ENCODE measurements around the gene MAP2. TPM values are rescaled to one million over a fixed set of nuclear protein-coding genes. Genes with fewer than 3 reads are reported as not detected.

The MAP2 gene
- total RNA-seq, 4 donors from 2014 or later: 73.8 to 211 (median 122) TPM

GRCh38 chr2:209682646-209683045 is 258.8 kb downstream of the MAP2 start:
- H3K27ac ChIP-seq: no peak overlapping the region
- 59 to 63% methylated on average over 4 of the region's 4 CpGs for WGBS, 2 donors
- TF ChIP-seq CTCF (IDR thresholded peaks at IDR 0.05) (no peak), POLR2A (IDR thresholded peaks at IDR 0.05) (no peak)
- no peak for DNase-seq
- H3K4me3 ChIP-seq (replicated peaks in 1 of 3): no peak overlapping the region
- intact Hi-C loops (cut with DNase I): no loop called here
- H3K36me3 ChIP-seq: no peaks in the 10 kb centered on the region
- H3K9me3 ChIP-seq: no peaks in the 10 kb centered on the region
- H3K4me1 ChIP-seq: no peaks in the 10 kb centered on the region
- no peaks in the 10 kb centered on the region for H3K27me3 ChIP-seq

GRCh38 chr2:209685340-209685739 is 261.5 kb downstream of the MAP2 start:
- DNase-seq: no peak
- intact Hi-C loops (cut with DNase I): no loop called here
- WGBS, 2 donors: 88% methylated on average over 1 of the region's 1 CpG
- H3K27ac ChIP-seq: no peak overlapping the region
- H3K9me3 ChIP-seq: no peaks in the 10 kb centered on the region
- no peaks in the 10 kb centered on the region for H3K36me3 ChIP-seq
- H3K27me3 ChIP-seq: no peaks in the 10 kb centered on the region
- H3K4me1 ChIP-seq: no peaks in the 10 kb centered on the region
- no peak overlapping the region for H3K4me3 ChIP-seq (replicated peaks in 1 of 3)
- TF ChIP-seq POLR2A (IDR thresholded peaks at IDR 0.05) (no peak), CTCF (IDR thresholded peaks at IDR 0.05) (no peak)

DNA sequence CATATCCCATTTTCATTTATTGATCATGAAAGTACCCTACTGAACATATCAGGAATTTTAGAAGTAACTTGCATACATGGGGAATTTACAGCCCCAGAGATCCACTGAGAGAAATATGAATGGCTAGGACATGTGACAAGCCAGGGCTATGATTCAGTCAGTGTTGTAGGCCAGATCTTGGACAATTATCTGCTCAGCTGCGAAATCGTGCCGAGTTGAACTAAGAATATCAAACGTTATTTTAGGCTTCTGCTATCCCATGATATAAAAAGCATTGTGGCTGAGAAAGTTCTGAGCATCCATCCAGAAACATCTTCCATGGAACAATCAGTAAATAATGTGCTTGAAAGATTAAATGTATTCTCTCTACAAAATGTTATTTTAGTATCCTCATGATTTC is 262.1 kb downstream of the MAP2 start:
- intact Hi-C loops (cut with DNase I): no loop called here
- WGBS, 2 donors: 71 to 73% methylated on average over 4 of the region's 4 CpGs
- Histone ChIP-seq H3K9me3 (no peaks in the 10 kb centered on the region), H3K4me1 (no peaks in the 10 kb centered on the region), H3K27ac (no peak overlapping the region), H3K36me3 (no peaks in the 10 kb centered on the region), H3K27me3 (no peaks in the 10 kb centered on the region), H3K4me3 (replicated peaks in 1 of 3) (no peak overlapping the region)
- no peak for DNase-seq
- TF ChIP-seq POLR2A (IDR thresholded peaks at IDR 0.05): no peak
- TF ChIP-seq CTCF (IDR thresholded peaks at IDR 0.05): no peak

DNA sequence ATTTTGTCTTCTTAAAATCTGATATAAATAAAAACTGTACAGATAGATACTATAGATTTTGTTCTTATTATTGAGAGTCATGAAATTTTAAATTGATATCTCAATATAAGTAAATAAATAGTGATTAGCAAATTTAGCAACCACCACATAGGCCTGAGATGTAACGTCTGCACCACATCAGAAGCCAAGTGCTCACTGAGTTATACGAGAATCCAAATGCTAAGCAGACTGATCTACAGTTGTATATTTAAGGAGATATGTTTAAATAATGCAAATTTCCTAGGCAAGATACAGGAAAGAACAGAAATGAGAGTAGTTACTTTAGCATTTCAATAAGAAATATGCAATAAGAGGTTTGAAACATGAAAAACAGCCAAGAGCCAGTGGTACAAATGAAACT is 262.6 kb downstream of the MAP2 start:
- H3K4me3 ChIP-seq (replicated peaks in 1 of 3): no peak overlapping the region
- no peaks in the 10 kb centered on the region for H3K27me3 ChIP-seq
- H3K9me3 ChIP-seq: no peaks in the 10 kb centered on the region
- H3K4me1 ChIP-seq: no peaks in the 10 kb centered on the region
- WGBS, 2 donors: 63 to 84% methylated on average over 2 of the region's 2 CpGs
- TF ChIP-seq POLR2A (IDR thresholded peaks at IDR 0.05) (no peak), CTCF (IDR thresholded peaks at IDR 0.05) (no peak)
- intact Hi-C loops (cut with DNase I): no loop called here
- no peak for DNase-seq
- H3K36me3 ChIP-seq: no peaks in the 10 kb centered on the region
- H3K27ac ChIP-seq: no peak overlapping the region

DNA sequence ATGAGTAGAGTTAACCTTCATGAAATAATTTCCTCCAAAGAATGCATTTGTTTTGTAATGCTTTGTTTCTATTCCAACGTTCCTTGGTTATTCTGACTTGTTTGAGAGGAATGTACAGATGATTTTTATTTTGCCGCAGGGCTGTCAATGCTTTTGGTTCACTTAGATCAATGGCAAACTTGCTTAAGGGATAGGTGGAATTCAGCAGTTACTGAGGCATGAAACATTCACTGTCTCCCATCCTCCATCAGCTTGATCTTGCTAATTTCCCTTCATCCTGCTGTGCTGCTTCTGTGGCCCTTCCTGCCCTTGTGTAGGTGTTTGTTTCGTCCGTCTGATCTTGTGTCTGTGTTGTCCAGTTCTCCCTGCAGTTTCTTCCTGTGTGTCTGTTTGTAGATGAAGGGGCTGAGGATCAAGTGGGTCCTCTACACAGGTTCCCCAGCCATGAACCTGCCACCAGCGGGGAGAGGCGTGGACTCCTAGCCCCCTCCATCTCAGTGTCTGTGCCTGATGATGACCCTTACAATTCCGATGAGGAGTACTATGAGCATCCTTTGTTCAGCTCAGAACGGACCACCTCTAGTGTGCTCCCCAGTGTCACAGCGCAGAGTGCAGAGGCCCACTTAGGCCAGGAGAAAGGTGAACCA is 263.6 kb downstream of the MAP2 start:
- no peak overlapping the region for H3K4me3 ChIP-seq (replicated peaks in 1 of 3)
- WGBS, 2 donors: 77 to 90% methylated on average over 9 of the region's 9 CpGs

More for the DNA sequence above, 263.6 kb downstream of the MAP2 start:
- Histone ChIP-seq H3K27me3 (no peaks in the 10 kb centered on the region), H3K27ac (no peak overlapping the region), H3K4me1 (no peaks in the 10 kb centered on the region), H3K9me3 (no peaks in the 10 kb centered on the region), H3K36me3 (peaks cover 0 to under 1% of the 10 kb centered on the region in 2 donors)
- no peak for DNase-seq
- intact Hi-C loops (cut with DNase I): no loop called here
- TF ChIP-seq POLR2A (IDR thresholded peaks at IDR 0.05): no peak
- no peak for TF ChIP-seq CTCF (IDR thresholded peaks at IDR 0.05)
